Medulla oblongata (tissue), 1 donor: ENCODE results near the gene TAMALIN.

Experiments used
- DNase-seq: peaks from one replicate; pipeline ENCODE4 v3.0.0-alpha.2; 2015; ENCODE audit errors: extremely low spot score

The TAMALIN gene

DNA sequence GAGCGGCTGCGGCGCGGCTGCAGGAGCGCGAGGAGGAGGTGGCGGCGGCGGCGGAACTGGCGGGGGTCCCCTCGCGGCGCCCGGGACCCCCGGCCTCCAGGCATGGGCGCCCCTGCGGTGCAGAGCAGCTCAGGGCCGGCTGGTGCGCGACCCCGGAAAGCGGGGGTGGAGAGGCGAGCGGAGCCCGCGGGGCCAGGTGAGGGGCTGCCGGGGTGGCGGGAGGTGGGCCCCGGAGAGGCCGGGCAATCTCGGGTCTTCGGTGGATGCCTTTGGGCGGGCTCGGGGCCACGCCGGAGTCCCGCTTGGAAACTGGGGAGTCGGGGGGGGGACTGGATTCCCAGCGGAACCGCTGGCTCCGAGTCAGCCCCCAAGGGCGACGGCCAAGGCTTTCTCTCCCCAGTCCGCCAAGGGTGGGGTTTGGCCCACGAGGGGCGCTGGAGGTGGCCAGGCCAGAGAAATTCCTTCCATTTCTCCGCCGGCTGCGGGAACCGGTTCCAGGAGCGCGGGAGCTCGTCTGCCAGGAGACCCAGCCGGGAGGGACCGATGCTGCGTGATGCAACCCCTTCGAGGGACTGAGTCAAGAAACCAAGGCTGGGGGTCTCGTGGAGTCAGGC, 30.6 kb downstream of the TAMALIN start:
- DNase-seq = peak; percentile 13

DNA sequence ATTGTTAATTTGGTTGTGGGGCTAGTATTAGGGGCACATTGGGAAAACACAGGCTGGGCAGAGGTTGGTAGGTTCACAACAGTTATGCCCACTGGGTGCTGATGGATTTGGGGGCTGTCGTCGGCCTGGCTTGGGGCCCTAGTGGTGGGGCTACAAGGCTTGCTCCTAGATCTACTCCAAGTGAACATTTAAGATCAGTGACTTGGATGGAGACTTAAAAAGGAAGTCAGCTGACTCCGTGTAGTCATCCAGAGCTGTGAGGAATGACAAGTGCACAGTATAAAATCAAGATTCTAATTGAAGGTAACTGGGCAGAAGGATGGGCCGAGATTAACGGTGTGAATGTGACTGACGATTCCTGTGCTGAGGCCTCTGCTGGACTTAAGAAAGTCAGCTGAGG, 31.7 kb downstream of the TAMALIN start:
- DNase-seq = no peak

DNA sequence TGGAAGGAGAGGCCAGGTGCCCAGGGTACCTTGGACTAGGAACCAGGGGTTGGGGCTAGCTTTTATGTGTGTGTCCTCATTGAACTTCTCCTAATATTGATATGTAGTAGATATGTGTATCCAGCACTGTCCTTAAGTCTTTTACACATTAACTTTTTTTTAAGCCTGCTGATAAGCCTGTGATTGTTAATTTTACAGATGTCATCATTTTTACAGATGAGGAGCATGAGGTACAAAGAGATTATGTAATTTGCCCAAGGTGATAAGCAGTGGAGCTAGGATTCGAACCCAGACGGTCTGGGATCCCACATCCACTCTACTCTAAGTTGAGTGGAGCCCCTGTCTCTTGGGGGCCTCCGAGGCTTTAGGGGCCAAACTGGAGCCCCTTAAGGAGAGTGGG, 34.3 kb downstream of the TAMALIN start:
- DNase-seq = no peak

- no peak for DNase-seq
Measured at GRCh38 chr12:52041695-52042123, 35.0 kb downstream of the TAMALIN start.

DNA sequence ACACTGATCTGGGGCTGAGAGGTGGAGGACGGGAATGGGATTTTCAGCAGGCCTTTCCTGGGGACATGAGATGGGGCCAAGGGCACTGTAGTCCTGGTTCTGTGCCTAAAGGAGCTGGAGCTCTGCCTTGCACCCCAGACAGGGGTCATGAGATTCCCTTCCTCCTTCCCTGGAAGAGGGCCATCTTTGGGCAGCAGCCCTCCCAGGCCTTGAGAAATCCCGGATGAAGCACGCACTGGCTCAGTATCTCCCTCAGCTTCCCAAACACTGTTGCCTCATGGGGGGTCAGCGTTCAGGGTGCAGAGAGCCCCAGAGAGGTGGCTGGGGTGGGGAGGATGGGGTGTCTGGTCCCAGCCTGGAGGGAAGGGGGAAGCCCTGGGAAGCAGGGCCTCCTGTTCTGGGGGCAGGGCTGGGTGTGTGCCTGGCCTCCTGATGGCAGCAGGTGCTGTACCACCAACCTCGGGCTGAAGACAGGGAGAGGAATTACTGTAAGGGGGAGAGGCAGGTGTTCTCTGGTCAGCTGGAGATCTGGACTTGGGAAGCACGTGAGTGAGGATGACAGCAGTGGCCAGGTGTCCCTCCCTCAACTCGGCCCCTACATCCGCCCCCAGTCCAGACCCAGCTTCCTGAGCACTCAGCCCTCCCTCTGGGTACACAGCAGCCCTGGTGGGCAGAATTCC, 36.1 kb downstream of the TAMALIN start:
- no peak for DNase-seq

DNA sequence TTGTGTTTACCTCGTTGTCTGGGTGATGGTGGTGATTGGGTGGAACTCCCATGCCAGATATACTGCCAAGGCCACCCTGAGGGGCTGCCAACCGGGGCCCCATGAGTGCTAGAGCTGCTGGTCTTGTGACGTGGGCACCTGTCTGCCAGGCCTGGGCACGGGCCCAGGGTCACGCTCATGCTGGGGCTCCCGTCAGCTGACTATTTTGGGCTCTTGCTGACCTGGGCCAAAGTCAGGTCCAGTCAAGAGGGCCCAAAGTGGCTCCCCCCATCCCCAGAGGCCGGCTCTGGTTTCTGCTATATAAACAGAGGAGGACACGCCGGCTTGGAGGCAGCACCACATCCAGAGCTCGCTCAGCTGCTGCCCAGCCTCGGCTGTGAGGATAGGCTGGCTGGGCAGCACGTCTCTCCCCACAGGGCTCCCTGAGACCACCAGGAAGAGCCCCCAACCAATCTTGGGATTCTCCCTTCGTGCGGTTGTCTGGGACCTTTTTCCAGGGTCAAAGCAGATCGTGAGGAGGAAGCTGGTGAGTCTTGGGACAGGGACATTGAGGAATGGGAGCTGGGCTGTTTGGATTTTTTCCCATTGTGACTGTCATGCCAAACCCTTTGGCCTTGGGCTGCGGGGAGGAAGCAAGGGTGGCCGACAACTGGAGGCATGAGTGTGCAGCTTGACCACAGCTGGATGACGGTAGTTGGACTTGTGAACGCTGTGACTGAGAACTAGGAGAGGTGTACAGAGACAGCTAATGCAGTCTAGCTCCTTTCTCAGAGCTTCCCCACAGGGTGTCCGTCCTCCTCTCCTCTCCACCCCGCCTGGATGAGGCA, 36.9 kb downstream of the TAMALIN start:
- DNase-seq = no peak

GRCh38 chr12:52044292-52044983, 37.7 kb downstream of the TAMALIN start:
- peak; percentile 83 for DNase-seq

GRCh38 chr12:52045794-52046199, 39.1 kb downstream of the TAMALIN start:
- DNase-seq = no peak

GRCh38 chr12:52046859-52047258, 40.1 kb downstream of the TAMALIN start:
- DNase-seq = no peak

DNA sequence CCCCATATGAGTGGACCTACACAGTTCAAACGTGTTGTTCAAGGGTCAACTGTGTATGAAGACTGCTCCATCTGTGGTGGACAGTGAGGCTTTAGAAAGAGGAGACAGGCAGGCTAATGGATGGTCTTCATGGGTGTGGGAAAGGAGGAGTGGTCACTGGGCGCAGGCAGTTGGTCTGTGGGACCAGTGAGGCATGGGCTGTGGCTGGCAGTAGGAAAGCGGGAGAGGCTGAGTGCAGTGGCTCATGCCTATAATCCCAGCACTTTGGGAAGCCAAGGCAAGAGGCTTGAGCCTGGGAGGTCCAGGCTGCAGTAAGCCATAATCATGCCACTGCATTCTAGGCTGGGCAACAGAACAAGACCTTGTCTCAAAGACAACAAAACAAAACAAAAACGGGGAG, 42.5 kb downstream of the TAMALIN start:
- no peak for DNase-seq

DNA sequence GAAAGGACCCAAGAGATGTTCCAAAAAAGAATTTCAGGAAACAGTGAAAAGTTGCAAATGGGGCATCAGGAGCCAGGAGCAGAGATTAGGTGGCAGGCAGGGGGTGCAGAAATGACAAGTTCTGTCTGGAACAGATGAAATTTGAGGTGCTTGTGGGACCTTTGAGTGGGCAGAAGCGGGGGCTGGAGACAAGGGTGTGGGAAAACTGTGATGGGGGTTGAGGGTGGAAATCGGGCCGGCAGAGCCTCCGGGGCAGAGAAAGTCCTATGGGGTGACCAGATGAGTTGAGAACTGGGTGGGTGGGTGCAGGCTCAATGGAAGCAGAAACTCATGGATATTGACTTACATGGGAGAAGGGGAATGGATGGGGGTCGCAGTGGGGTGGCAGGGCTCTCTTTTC, 42.9 kb downstream of the TAMALIN start:
- DNase-seq = no peak

DNA sequence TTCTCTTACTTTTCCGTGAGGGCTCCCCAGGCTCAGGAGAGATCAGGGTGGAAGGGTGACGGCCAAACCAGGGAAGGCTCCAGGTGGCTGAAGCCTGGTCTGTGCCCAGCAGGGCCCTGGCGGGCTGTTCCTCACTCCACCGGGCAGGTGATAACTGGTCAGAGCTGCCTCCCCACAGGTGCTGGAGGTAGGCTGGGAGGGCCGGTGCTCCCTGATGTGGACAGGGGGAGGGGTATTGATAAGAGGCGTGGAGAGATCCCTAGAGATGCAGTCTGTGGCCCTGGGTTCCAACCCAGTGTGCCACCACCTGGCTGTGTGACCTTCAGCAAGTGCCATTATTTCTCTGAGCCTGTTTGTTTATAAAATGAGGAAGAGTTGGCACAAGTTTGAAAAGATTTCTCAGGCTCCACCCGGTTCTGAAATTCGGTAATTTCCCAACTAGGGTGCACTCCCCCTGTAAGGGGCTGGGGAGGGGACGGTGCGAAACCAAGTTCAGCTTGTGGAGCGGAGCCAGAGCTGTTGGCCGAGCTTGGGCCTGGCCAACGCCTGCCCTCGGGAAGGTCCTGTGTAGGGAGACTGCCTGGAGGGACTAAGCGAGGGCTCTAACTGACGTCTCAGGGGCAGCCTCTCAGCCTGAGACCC, 43.5 kb downstream of the TAMALIN start:
- DNase-seq = no peak

- DNase-seq = peak; percentile 88
Measured at GRCh38 chr12:52050758-52051541, 44.2 kb downstream of the TAMALIN start, which contains the start of gene NR4A1. Gene NR4A1 (plus strand): TSS chr12:52051442. CDS start chr12:52054329, 2,887 bp downstream.

DNA sequence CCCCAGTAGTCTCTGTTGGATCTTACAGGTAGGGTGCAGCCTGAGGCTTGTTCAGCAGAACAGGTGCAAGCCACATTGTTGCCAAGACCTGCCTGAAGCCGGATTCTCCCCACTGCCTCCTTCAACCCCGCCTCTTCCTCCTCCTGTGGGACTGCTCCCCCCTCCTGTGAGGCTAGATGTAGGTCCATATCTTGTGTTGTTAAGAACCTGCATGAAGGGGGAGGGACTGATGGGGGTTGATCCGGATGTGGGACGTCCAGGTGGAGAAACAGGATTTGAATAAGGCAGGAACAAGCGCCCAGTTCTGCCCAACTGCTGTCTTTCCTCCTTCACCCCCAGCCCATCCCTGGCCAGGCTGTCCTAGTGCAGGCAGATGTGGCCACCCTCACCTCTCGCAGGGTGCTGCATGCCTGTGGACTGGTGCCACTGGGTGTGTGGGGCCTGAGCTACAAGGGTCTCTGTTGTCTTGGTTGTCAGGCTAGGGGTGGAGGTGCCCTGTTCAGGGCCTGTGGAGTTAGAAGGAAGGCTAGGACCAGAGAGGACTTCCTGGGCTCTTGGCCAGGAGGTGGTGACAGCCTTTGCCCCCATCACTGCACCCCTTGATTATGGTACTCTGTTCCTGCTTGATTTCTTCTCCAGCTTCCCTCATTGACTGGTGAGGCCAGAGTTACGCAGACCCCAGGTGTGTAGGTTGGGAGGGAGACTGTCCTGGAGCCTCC, 45.9 kb downstream of the TAMALIN start:
- peak; percentile 19 for DNase-seq

- DNase-seq = peak; percentile 23
Measured at GRCh38 chr12:52053536-52054209, 46.9 kb downstream of the TAMALIN start.

- peak; percentile 12 for DNase-seq
Measured at GRCh38 chr12:52054231-52054832, 47.6 kb downstream of the TAMALIN start.

DNA sequence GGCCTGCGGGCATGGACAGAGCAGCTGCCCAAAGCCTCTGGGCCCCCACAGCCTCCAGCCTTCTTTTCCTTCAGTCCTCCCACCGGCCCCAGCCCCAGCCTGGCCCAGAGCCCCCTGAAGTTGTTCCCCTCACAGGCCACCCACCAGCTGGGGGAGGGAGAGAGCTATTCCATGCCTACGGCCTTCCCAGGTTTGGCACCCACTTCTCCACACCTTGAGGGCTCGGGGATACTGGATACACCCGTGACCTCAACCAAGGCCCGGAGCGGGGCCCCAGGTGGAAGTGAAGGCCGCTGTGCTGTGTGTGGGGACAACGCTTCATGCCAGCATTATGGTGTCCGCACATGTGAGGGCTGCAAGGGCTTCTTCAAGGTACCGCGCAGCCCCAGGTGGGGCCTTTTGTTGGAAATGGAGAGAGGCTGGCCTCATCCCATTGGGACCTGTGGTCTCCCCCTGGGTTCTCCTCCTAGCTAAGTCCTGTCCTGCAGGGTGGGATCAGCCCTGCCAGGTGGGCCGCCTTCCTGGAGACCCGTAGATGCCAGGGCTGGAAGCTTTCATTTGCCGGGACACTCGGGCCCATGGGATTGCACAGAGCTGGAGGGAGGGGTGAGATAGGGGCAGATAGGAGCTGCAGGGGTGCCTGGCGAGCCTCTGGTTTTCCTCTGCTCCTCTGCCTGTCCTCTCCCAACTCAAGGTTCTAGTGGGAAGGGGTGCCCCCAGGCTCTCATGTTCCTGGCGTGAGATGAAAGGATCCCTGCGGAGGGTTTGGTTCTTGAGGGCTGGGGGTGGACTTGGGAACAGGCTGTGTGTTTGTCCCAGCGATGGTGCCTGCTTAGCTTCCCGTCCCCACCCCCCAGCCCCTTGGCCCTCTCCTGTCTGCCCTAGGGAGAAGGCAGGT, 48.3 kb downstream of the TAMALIN start:
- DNase-seq = no peak
